Astrocyte (in vitro differentiated cells and primary cell): ENCODE data around the gene ARHGAP12. TPM values are rescaled to one million over a fixed set of nuclear protein-coding genes. Genes with fewer than 3 reads are reported as not detected.

Experiments used
- DNase-seq: peaks from one replicate; pipeline ENCODE4 v3.0.0-alpha.2; 2010; ENCODE audit warnings: low read depth
- FAIRE-seq: peaks from 2 replicates; lab custom pipeline; 2011; peaks lifted over from hg19 to GRCh38; lab: Jason Lieb, UNC
- H2AFZ ChIP-seq: 2 replicates; pipeline ENCODE4 v1.6.0; 2012; ENCODE audit warnings: low read depth, low read length, inconsistent platforms
- H3K27ac ChIP-seq: 2 replicates; pipeline ENCODE4 v1.5.1; 2011; ENCODE audit warnings: low read depth, low read length, inconsistent platforms
- H3K27me3 ChIP-seq: 2 replicates; pipeline ENCODE4 v1.6.0; 2011; ENCODE audit warnings: low read length, inconsistent platforms; ENCODE audit not compliant: insufficient read depth
- H3K36me3 ChIP-seq: 2 replicates; pipeline ENCODE4 v1.5.1; 2011; ENCODE audit warnings: low read length, inconsistent platforms; ENCODE audit not compliant: insufficient read depth
- H3K4me1 ChIP-seq: 2 replicates; pipeline ENCODE4 v1.5.1; 2011; ENCODE audit warnings: low read length, inconsistent platforms; ENCODE audit not compliant: insufficient read depth
- H3K4me2 ChIP-seq: 2 replicates; pipeline ENCODE4 v1.6.0; 2012; ENCODE audit warnings: low read length, inconsistent platforms
- H3K4me3 ChIP-seq: 2 replicates; pipeline ENCODE4 v1.5.1; 2011; ENCODE audit warnings: low read depth, mild to moderate bottlenecking, low read length, inconsistent platforms; ENCODE audit not compliant: insufficient read depth
- H3K79me2 ChIP-seq: 2 replicates; pipeline ENCODE4 v1.6.0; 2012; ENCODE audit warnings: mild to moderate bottlenecking, low read length, inconsistent platforms; ENCODE audit not compliant: insufficient read depth
- H3K9ac ChIP-seq: 2 replicates; pipeline ENCODE4 v1.6.0; 2012; ENCODE audit warnings: mild to moderate bottlenecking, low read length, inconsistent platforms
- H3K9me3 ChIP-seq: 2 replicates; pipeline ENCODE4 v1.5.1; 2012; ENCODE audit warnings: low read depth, mild to moderate bottlenecking, low read length, inconsistent platforms; ENCODE audit not compliant: insufficient read depth
- H4K20me1 ChIP-seq: 2 replicates; pipeline ENCODE4 v1.6.0; 2012; ENCODE audit warnings: low read length, inconsistent platforms; ENCODE audit not compliant: insufficient read depth
- H3K27ac Mint-ChIP-seq: one replicate; pipeline ENCODE4 v1.8.0; 2021; ENCODE audit warnings: mild to moderate bottlenecking, mixed read lengths; ENCODE audit not compliant: unreplicated experiment
- H3K27me3 Mint-ChIP-seq: one replicate; pipeline ENCODE4 v1.8.0; 2021; ENCODE audit warnings: low read depth, mixed read lengths; ENCODE audit not compliant: unreplicated experiment
- H3K36me3 Mint-ChIP-seq: one replicate; pipeline ENCODE4 v1.8.0; 2021; ENCODE audit warnings: low read depth, mixed read lengths; ENCODE audit not compliant: unreplicated experiment
- H3K4me1 Mint-ChIP-seq: one replicate; pipeline ENCODE4 v1.8.0; 2021; ENCODE audit warnings: low read depth, mixed read lengths; ENCODE audit not compliant: unreplicated experiment
- H3K4me3 Mint-ChIP-seq: one replicate; pipeline ENCODE4 v1.8.0; 2021; ENCODE audit warnings: mild to moderate bottlenecking, moderate library complexity, mixed read lengths; ENCODE audit not compliant: unreplicated experiment
- H3K9me3 Mint-ChIP-seq: one replicate; pipeline ENCODE4 v1.8.0; 2021; ENCODE audit warnings: mild to moderate bottlenecking, mixed read lengths; ENCODE audit not compliant: unreplicated experiment
- EZH2 ChIP-seq: IDR thresholded peaks from 2 replicates; pipeline ENCODE4 v1.6.1; 2012; ENCODE audit warnings: mild to moderate bottlenecking, low read length, inconsistent platforms; ENCODE audit not compliant: insufficient read depth
- total RNA-seq: library from RNA; stranded (reverse); gene quantifications from 2 replicates; pipeline ENCODE4 v1.2.1, GENCODE V29; 2021
- TF ChIP-seq, protein P1 (sequence below): IDR thresholded peaks from 2 replicates; pipeline ENCODE4 v1.5.1; 2011; ENCODE audit warnings: low read depth, mild to moderate bottlenecking, inconsistent platforms, low read length, moderate library complexity; ENCODE audit not compliant: insufficient read depth

The ARHGAP12 gene
- total RNA-seq, 1 donor from 2014 or later: 24.9 TPM

DNA sequence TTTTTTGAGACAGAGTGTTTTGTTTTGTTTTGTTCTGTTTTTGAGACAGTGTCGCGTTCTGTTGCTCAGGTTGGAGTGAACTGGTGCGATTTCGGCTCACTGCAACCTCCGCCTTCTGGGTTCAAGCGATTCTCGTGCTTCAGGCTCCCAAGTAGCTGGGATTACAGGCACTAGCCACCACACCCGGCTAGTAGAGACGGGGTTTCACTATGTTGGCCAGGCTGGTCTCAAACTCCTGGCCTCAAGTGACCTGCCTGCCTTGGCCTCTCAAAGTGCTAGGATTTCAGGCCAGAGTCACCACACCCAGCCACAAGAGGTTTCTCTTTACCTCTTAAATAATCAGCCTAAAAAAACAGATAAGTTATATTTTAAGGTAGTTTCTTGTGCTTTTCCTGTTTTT lies 8.7 kb upstream of the ARHGAP12 start:
- Mint-ChIP-seq H3K36me3 (no peaks in the 10 kb centered on the region), H3K4me3 (no peak overlapping the region), H3K27me3 (no peaks in the 10 kb centered on the region), H3K9me3 (no peaks in the 10 kb centered on the region), H3K4me1 (peaks cover 22% of the 10 kb centered on the region), H3K27ac (no peak overlapping the region)
- Histone ChIP-seq H3K79me2 (no peaks in the 10 kb centered on the region), H3K4me3 (no peak overlapping the region), H3K4me1 (peaks cover 22% of the 10 kb centered on the region), H3K27me3 (no peaks in the 10 kb centered on the region), H2AFZ (peak overlapping the region; percentile 35), H3K9me3 (no peaks in the 10 kb centered on the region), H3K36me3 (no peaks in the 10 kb centered on the region), H3K27ac (no peak overlapping the region), H4K20me1 (no peaks in the 10 kb centered on the region), H3K9ac (no peak overlapping the region), H3K4me2 (no peak overlapping the region)
- FAIRE-seq (no peak), DNase-seq (no peak)
- no peak for TF ChIP-seq EZH2
- TF ChIP-seq, protein P1, sequence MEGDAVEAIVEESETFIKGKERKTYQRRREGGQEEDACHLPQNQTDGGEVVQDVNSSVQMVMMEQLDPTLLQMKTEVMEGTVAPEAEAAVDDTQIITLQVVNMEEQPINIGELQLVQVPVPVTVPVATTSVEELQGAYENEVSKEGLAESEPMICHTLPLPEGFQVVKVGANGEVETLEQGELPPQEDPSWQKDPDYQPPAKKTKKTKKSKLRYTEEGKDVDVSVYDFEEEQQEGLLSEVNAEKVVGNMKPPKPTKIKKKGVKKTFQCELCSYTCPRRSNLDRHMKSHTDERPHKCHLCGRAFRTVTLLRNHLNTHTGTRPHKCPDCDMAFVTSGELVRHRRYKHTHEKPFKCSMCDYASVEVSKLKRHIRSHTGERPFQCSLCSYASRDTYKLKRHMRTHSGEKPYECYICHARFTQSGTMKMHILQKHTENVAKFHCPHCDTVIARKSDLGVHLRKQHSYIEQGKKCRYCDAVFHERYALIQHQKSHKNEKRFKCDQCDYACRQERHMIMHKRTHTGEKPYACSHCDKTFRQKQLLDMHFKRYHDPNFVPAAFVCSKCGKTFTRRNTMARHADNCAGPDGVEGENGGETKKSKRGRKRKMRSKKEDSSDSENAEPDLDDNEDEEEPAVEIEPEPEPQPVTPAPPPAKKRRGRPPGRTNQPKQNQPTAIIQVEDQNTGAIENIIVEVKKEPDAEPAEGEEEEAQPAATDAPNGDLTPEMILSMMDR: no peak

DNA sequence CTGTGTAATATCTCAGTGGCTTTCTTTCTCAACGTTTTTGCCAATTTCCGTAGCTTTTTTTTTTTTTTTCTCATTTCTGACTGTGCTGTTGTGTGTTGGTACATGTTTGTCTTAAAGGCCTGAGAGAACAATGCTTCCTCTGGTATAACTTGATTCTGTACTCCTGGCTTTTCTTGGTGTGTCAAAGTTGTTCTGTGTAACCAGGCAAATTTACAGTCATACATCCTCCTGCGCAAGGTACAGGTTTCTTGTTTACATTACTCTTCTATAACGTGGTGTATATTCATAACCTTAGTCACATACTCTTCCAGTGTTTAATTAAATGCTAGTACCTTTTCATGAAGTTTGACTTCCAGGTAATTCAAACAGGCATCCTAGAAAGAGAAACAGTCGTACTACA lies 8.3 kb upstream of the ARHGAP12 start:
- FAIRE-seq: no peak
- H3K4me2 ChIP-seq: no peak overlapping the region
- no peaks in the 10 kb centered on the region for H3K9me3 Mint-ChIP-seq

DNA sequence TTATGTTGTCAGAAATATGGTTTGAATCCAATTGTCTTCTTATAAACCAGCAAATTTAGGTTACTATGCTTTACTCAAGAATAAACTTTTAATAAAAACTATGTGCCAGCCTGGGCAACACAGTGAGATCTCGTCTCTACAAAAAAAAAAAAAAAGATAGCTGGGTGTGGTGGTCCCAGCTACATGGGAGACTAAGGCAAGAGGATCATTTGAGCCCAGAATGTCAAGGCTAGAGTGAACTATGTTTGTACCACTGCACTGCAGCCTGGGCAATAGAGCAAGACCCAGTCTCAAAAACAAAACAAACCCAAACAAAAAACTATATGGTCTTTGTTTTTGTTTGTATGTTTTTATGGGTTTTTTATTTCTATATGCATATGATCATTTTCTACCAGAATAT lies 7.5 kb upstream of the ARHGAP12 start:
- FAIRE-seq (no peak), DNase-seq (no peak)
- no peaks in the 10 kb centered on the region for H3K9me3 ChIP-seq
- peaks cover 18% of the 10 kb centered on the region for H3K4me1 Mint-ChIP-seq
- no peak overlapping the region for H3K27ac ChIP-seq
- no peak overlapping the region for H3K27ac Mint-ChIP-seq
- H3K4me3 Mint-ChIP-seq: no peak overlapping the region
- no peak overlapping the region for H3K4me2 ChIP-seq
- H3K36me3 Mint-ChIP-seq: no peaks in the 10 kb centered on the region
- no peak for TF ChIP-seq EZH2
- TF ChIP-seq, protein P1: no peak
- H3K4me1 ChIP-seq: peaks cover 16% of the 10 kb centered on the region
- no peak overlapping the region for H3K9ac ChIP-seq
- H2AFZ ChIP-seq: no peak overlapping the region
- no peaks in the 10 kb centered on the region for H4K20me1 ChIP-seq
- no peaks in the 10 kb centered on the region for H3K36me3 ChIP-seq
- H3K4me3 ChIP-seq: no peak overlapping the region
- no peaks in the 10 kb centered on the region for H3K27me3 Mint-ChIP-seq
- H3K79me2 ChIP-seq: no peaks in the 10 kb centered on the region
- no peaks in the 10 kb centered on the region for H3K27me3 ChIP-seq
- H3K9me3 Mint-ChIP-seq: no peaks in the 10 kb centered on the region

More for the DNA sequence above, 8.3 kb upstream of the ARHGAP12 start:
- TF ChIP-seq EZH2: no peak
- TF ChIP-seq, protein P1: no peak
- no peaks in the 10 kb centered on the region for H4K20me1 ChIP-seq
- Mint-ChIP-seq H3K4me3 (no peak overlapping the region), H3K27ac (no peak overlapping the region), H3K36me3 (no peaks in the 10 kb centered on the region), H3K27me3 (no peaks in the 10 kb centered on the region), H3K4me1 (peaks cover 22% of the 10 kb centered on the region)
- H3K9me3 ChIP-seq: no peaks in the 10 kb centered on the region
- H2AFZ ChIP-seq: peak overlapping the region; percentile 35
- no peaks in the 10 kb centered on the region for H3K36me3 ChIP-seq
- no peaks in the 10 kb centered on the region for H3K27me3 ChIP-seq
- H3K4me3 ChIP-seq: no peak overlapping the region
- no peak overlapping the region for H3K27ac ChIP-seq
- no peak for DNase-seq
- H3K9ac ChIP-seq: no peak overlapping the region
- H3K79me2 ChIP-seq: no peaks in the 10 kb centered on the region
- H3K4me1 ChIP-seq: peaks cover 22% of the 10 kb centered on the region
